NCI-H446 (cell line): ENCODE results near the gene EPHA6.

Source experiments
- DNase-seq, 2 experiments: peaks; one replicate each; lab custom pipeline; 2025; lab: John Stamatoyannopoulos, UW

EPHA6 gene

DNA sequence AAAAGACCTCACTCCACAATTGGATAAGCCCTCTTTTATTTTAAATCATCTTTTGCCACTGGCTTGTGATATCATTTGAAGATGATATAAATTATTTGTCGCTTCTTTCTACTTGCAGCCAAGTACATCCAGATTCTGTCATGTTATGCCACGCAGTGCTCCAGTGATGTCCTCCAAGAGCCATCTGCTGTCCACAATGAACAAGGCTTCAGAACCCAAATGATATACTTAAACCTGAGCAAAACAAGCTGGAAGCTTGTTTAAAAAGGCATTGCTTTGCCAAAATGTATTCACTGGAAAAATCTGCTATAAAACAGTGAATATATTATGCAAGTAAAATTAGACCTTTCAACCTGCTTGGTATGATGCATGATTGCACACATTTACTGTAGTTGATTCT, 891.4 kb downstream of the EPHA6 start:
- peak in 1 of 2 experiments; percentile 79 for DNase-seq

DNA sequence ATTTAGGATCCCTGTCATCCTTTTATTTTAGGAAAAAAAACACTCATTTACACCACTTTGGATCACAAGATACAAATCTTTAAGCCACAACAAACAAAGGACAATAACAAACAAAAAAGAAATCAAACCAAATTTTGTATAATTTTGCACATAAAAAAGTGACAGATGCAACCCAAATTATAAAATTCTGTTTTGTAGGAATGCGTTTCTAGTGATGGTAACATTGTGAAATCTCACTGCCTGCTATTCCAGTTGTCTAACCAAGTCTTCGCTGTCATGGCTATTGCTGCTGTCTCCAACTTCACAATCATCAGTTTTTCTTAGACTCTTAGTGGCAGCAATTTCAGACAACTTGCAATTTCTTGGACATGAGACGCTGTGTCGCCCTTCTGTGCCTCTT, 891.8 kb downstream of the EPHA6 start:
- no peak for DNase-seq

DNA sequence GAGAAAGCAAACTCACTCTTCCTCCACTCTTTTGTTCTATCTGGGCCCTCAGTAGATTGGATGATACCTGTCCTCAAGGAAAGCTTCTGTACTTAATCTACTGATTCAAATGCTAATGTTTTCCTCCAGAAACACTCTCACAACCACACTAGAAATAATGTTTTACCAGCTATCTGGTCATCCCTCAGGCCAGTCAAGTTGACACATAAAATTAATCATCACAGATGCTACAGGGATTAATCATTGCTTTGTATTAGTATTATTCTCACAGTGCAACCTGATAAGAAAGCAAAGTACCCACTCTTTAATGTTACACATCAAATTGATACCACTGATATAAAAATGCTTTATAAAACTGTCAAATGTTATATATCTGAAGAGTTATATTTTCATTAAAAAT, 897.3 kb downstream of the EPHA6 start:
- DNase-seq, result no peak

DNA sequence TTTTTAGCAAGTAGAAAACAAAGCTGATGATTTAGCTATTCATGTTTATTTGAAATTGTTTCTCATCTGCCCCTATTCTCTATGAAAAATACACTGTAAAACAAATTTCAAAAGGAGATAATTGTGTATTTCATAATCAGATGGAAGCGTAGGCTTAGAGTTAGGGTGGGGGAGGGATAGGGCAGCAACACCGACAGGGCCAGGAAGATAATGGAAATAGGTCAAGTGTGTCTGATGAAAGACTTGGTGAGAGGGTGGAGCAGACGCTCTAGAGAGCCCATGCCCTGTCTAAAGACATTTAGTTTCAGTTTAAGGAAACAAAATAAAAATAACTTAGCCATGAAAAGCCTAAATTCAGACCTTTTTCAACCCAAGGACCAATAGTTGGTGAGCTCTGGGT, 898.5 kb downstream of the EPHA6 start:
- no peak for DNase-seq

DNA sequence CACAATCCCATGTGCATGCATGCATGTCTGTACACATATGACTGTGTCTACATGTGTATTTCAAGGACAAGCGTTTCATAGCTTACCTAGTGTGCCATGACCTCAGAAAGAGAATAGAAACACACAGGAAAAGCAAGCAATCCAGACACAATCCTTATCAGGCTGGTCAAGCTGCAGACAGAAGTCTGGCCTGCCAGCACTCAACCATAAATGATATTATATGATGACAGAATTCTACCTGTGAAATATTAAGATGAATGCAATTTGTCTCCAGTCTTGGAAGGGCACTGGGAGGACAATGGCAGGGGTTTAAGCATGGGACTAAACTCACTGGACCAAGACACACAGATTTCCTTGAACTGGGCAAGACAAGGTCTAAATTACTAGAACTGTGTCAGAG, 899.2 kb downstream of the EPHA6 start:
- DNase-seq, result no peak

DNA sequence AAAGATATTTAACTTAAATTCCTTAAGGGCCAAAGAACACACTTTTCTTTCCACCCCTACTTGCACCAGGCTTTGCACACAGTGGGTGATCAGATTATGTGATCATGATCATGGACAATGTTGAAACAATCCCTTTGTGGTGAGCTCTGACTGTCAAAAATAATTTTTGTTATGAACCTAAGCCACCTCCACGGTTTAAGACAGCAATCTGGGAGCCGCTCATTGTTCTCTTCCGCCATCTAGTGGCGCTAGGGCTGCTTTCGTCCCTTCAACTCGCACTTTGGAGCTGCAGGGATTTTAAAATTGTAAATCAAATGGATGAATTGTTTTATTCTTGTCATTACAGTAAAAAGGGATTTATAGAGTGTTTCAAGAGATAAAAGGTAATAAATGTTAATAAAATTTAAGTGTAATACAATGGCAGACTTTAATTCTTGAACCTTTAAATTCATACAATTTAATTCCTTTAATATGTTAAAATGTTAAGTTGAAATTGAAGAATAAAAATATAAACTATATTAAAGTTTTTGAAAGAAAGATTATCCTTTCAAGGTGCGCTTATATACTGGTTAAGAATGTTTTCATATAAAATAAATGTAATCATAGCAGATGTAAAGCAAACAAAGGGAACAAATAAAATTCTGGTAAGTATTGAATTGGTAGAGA, 904.9 kb downstream of the EPHA6 start:
- peak; percentile 67 to 86 for DNase-seq

DNA sequence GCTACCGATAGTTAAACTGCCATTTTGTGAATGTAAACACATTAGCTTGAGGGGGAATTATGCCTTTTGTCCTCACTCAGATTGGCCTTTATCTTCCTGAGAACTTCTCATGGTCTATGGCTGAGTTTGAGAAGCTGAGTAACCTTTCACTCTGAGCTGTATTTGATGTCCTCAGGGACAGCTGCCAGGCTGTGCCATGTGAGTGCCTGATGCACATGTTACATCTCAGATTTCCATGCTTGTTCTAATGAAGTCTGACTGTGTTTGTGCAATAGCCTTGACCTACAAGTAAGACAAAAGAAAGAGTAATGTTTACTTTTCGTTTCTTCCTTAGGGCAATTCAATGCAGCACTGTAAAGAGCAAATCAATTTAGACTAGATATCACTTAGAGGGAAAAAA, 906.0 kb downstream of the EPHA6 start:
- DNase-seq, result peak in 1 of 2 experiments; percentile 17

DNA sequence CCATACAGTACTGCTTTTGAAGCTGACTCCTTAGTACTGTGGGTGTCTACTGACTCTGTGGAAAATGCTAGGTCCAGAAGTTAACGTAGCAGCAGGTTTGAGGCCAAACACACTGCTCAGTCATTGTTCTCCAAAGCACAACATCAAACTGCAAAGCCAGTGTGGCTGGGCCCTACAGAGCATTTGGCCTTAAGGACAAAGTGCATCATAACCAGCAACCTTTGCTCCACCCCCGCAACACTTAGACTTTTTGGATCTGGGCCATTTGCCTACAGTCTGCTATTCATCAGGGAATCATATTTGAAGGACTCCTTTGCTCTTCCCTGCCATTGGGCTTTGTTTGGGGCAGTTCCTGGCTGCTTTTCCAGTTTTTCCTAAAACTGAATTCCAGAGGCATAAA, 907.1 kb downstream of the EPHA6 start:
- peak in 1 of 2 experiments; percentile 29 for DNase-seq

DNA sequence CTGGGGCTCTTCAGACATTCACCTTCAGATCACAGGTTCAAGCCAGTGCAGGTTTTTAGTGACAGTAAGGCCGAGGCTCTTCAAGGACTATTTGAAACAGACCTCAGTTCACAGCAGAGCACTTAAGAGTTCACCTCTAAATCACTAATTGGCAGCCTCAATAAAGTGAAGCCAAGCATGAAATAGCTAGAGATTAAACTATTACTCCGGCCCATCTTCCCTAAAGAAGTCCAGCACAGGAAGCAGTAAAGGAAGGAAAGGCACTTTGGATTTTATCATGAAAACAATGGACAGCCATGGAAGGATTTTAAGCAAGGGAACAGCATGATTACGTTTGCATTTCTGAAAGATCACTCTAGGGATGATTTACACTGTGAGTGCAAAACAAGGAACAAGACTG, 922.5 kb downstream of the EPHA6 start:
- no peak for DNase-seq

DNA sequence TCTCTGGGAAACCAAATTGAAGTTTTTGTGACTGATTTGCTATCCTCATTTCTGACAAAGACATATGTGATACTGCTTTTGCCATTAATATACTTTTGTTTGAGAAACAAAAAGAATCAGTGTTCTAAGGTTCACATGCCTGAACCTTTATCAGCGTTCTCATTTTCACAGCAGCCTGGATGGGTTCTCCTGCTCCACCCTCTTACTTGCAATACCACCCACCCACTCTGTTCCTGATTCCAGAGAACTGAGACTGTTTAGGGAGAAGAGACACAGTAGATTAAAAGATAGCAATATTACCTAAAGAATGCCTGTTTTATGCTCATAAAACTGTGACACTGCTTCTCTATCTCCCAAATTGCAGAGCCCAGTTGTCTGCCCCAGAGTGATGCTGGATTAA, 924.4 kb downstream of the EPHA6 start:
- DNase-seq, result no peak

DNA sequence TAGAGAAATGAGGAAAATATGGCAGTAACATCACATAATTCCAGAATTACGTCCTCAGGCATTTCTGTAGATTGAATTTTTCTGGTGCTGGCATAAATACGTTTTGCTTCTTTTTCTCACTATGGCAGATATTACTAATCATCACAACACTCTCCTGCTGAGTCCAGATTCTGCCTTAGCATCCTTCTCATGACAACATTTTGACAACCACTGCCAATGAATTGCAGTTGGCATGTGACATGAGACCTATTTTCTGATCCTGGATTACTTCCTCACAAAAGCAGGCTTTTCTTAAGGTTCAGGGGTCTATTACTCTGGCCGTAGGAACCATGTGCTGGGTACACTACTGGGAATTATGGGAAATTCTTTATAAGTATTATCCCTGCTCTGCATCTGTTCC, 927.6 kb downstream of the EPHA6 start:
- no peak for DNase-seq

DNA sequence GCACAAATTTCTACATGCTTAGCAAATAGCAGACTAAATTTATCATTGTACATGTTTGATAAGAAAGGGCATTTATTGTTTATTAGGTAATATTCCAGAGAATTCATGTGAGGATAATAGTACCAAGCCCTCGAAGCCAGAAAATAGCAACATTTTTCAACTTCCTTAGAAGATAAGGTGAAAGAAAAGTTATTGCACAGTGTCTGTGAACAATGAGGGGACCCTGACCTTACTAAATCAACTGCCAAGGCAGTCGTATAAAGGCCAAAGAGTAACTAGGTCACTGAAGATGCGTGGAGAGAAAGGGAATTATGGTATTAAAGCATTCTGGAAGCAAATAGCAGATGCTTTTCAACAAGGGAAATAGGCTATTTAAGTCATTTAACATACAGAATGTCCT, 929.9 kb downstream of the EPHA6 start:
- no peak for DNase-seq

DNA sequence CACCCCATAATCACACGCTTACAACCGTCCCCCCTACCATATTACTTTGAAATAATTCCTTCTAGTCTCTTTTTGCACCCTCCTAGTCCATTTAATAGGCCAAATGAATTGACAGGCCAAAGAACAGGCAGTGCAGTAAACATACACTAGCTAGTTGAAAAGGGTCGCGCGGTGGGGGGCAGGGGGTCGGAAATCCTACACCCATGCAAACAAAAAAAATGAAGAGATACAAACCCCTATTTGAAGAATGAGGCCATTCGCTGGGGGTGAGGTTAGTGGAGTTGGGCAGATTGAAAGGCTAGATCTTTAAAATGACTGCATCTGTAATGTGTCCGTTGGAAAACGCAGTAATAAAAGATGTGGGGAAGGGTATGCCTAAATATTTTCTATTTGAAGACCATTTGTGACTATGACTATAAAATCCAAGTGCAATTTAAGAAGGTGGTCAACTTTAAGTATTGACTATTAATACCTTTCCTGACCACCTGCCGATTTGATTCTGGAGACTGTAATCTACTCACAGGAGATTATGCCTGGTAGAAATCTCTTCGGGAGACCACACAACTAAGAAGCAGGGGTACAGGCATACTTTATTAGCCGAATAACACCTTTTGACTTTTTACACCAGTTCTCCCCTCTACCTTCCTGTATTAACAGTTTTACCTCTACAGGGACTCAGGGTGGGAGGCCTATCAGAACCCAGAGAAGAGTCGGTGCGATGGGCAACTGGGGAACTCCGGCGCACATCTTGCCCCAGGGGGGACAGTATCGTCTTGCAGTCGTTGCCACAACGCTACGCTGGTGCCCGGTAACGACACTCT, 949.4 kb downstream of the EPHA6 start:
- no peak for DNase-seq

DNA sequence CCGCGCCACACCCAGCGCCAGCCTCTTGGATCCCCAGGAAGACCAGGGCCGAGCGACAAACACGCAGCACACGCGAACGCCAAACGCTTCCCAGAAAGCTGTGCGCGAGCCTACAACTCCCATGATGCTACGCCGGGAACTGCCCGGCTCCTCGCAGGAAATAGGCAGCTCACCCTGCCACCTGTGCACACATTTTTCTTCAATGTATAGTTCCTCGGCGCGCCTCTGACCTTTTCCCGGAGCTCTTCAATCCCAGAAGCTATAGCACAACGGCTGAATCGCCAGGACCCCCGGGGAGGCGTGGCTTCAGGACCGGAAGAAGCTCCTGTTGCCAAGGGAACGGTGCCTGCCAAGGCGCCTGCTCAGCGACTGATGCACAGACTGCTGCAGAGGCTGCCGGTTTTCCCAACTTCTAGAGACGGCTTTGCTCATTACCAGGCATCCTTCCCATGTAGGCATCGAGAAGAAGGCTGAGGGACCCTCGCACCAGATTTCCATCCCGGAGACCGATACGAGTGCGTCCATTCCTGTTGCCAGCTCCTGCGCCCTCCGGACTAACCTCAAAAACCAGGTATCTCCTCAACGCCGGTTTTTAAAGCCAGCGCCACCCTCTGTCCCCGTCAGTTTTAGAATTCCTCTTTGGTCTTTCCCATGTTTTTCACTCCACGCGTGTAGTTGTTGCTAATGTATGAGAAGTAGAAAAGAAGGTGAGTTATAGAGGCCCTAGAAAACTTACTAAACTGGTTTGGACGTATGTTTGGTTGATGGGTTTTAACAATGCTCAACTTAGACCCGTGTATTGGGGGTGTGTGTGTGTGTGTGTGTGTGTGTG, 950.2 kb downstream of the EPHA6 start, which contains the start of gene ARL6:
Gene ARL6, plus strand, starts transcription at position 352 of the 832 bp plus-strand sequence. CDS start 3,350 bp downstream, outside the sequence.
- DNase-seq, result peak; percentile 85 to 95

DNA sequence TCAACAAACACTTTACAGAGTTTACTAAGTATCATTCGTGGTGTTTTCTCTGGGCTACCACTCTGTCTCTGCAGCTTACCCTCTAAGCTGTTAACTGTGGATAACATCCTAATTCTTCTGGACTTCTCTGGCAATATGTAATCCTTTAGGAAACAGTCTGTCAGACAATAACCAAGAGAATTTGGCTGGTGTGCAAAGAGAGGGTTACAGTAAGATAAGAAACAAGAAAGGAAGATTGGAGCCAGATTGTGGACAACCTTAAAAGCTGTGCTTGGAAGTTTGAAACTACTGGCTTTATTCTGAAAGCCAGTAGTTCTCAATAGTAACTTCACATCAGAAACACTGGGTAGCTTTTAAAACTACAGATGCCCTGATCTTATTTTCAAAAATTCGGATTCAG, 950.9 kb downstream of the EPHA6 start:
- no peak for DNase-seq

DNA sequence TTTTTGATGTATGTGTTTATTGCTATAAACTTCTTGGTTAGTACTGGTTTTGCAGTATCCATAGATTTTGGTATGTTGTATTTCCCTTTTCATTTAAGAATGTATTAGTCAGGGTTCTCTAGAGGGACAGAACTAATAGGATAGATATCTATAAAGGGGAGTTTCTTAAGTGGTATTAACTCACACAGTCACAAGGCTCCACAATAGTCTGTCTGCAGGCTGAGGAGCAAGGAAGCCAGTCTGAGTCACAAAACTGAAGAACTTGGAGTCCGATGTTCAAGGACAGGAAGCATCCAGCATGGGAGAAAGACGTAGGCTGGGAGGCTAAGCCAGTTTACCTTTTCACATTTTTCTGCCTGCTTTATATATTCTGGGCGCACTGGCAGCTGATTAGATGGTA, 958.5 kb downstream of the EPHA6 start:
- no peak for DNase-seq

DNA sequence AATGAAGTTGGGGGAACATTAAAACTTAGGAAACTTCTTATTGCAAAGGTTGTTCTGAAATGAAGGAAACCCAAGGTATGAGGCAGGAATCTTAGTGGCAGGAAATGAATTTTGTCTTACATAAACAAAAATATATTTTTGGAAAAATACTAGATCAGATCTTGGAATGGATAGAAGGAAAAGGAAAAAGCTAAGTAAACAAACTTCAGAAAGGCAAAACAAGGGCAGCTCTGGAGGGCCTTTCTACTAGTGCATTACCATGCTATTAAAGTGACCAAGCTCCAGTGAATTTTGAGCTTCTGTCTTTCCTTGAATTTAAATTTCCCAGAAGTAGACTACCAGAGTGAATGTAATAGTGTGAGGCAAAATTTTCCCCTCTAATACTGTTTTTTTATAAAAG, 963.8 kb downstream of the EPHA6 start:
- no peak for DNase-seq

DNA sequence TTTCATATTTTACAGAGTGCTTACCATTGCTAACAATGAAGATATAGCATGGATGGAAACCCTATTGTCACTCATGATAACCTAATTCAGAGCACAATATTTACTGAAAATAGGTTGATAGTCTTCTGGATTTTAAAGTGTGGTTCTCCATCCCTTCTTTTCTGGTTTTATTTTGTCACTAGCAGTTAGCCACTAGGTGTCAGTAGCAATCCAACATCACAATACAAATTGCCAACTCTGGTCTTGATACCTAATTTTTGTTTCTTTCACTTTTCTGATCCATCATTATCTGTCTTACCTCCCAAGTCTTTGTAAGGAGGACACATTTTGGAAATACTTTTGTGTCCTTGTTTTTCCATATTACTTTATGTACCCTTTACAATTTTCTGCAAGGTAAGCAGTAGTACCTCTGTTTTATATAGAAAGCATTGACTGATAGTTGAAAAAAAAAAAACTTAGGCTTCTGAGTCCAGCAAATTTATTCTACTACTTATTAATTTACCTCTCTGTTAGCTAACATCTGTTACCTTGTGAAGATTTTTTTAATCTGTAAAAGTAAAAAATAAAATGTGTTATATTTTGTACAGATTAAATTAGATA, 979.1 kb downstream of the EPHA6 start:
- peak; percentile 69 to 77 for DNase-seq

DNA sequence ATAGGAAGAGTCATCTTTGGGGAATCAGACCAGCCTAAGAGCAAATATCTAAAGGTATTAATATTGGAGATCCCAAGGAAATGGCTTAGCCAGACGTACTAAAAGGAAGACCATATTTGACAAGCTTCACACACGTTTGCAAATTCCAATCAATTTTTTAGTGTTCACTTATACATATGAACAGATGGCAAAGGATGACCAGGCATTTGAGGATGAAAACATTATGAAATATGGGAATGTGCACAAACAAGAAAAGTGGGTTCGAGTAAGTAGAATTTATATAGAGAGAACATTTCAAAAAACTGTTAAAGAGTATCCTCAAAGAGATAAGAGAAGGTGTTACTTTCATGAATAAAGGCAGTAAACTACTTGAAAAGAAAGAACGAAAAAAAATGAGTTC, 981.6 kb downstream of the EPHA6 start:
- no peak for DNase-seq
